H1 (cell line): ENCODE results near the gene TMED10.

Source experiments
- ASH2L ChIP-seq: fragments of 200-600, 300-600 bp; sonication (generic); IDR thresholded peaks from one replicate; pipeline ENCODE4 v1.7.1; 2017; ENCODE audit warnings: low read length
- BRCA1 ChIP-seq: IDR thresholded peaks from 2 replicates; pipeline ENCODE4 v1.6.1; 2012; ENCODE audit warnings: low read depth, low read length, improper control_type of control experiment
- CEBPB ChIP-seq: IDR thresholded peaks from 2 replicates; pipeline ENCODE4 v1.6.1; 2012; ENCODE audit warnings: low read depth, low read length
- CREB1 ChIP-seq: IDR thresholded peaks from 2 replicates; pipeline ENCODE4 v1.6.1; 2012; ENCODE audit warnings: inconsistent platforms
- EZH2 ChIP-seq: fragments of 200-600 bp; sonication (generic); IDR thresholded peaks from 2 replicates; pipeline ENCODE4 v1.7.1; 2012; ENCODE audit warnings: low read depth, mild to moderate bottlenecking, moderate library complexity, low read length, inconsistent platforms; ENCODE audit not compliant: severe bottlenecking
- JUND ChIP-seq: IDR thresholded peaks from 2 replicates; pipeline ENCODE4 v1.6.1; 2011; ENCODE audit warnings: mild to moderate bottlenecking, improper control_type of control experiment, low read length
- KDM1A ChIP-seq: fragments of 200-600, 300-600 bp; sonication (generic); IDR thresholded peaks from 2 replicates; pipeline ENCODE4 v1.7.1; 2016; ENCODE audit warnings: mild to moderate bottlenecking, low read length, borderline replicate concordance
- POU5F1 ChIP-seq: IDR thresholded peaks from 2 replicates; pipeline ENCODE4 v1.6.1; 2011; ENCODE audit warnings: low read depth, mild to moderate bottlenecking, low read length, moderate library complexity
- SIN3A ChIP-seq, 2 experiments: IDR thresholded peaks in 1 of 2; conservative IDR thresholded peaks in 1 of 2; 2 replicates each; pipeline ENCODE4 v1.6.1; 2011 to 2012; ENCODE audit warnings: low read length in 2 of 2, improper control_type of control experiment in 1 of 2, low read depth in 1 of 2, mild to moderate bottlenecking in 1 of 2
- YY1 ChIP-seq: IDR thresholded peaks from 2 replicates; pipeline ENCODE4 v1.6.1; 2011; ENCODE audit warnings: low read depth, mild to moderate bottlenecking, low read length
- ZNF274 ChIP-seq: IDR thresholded peaks from 2 replicates; pipeline ENCODE4 v1.7.0; 2012; ENCODE audit warnings: low read length, borderline replicate concordance; ENCODE audit errors: extremely low read depth
- TF ChIP-seq, protein P1 (sequence below), 3 experiments: IDR thresholded peaks; 1 replicate in 2 of 3; 2 replicates in 1 of 3; pipeline versions ENCODE4 v1.5.1 to v1.6.1; 2011; ENCODE audit warnings: low read length in 3 of 3, mild to moderate bottlenecking in 3 of 3, inconsistent platforms in 2 of 3, low read depth in 1 of 3, moderate library complexity in 1 of 3; ENCODE audit not compliant: insufficient read depth in 1 of 3; ENCODE audit errors: control extremely low read depth in 1 of 3
- TF ChIP-seq, protein P2 (sequence below): IDR thresholded peaks from 2 replicates; pipeline ENCODE4 v1.6.1; 2012; ENCODE audit warnings: low read length, inconsistent platforms
- TF ChIP-seq, protein P3 (sequence below): IDR thresholded peaks from 2 replicates; pipeline ENCODE4 v1.6.1; 2011; ENCODE audit warnings: low read length, improper control_type of control experiment

DNA sequence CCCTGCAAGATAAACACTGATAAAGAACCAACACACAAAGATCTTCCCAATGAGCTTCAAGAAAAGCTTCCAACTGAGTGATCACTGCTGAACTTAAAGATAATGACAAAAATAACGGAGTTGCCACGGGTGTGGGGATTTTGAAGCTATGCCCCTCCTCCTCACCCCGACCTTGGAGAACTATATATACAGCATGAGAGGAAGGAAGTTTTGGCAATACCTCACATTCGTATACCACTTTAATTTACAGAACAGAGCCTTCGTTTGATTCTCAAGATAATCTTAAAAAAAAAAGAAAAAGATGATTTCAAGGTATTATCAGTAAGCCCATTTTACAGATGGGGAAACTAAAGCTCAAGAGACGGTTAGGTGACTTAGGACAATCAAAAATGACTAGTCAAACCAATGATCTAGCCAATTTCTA lies 50.3 kb downstream of the TMED10 start:
- no peak for TF ChIP-seq BRCA1
- no peak for TF ChIP-seq YY1
- TF ChIP-seq, protein P1, sequence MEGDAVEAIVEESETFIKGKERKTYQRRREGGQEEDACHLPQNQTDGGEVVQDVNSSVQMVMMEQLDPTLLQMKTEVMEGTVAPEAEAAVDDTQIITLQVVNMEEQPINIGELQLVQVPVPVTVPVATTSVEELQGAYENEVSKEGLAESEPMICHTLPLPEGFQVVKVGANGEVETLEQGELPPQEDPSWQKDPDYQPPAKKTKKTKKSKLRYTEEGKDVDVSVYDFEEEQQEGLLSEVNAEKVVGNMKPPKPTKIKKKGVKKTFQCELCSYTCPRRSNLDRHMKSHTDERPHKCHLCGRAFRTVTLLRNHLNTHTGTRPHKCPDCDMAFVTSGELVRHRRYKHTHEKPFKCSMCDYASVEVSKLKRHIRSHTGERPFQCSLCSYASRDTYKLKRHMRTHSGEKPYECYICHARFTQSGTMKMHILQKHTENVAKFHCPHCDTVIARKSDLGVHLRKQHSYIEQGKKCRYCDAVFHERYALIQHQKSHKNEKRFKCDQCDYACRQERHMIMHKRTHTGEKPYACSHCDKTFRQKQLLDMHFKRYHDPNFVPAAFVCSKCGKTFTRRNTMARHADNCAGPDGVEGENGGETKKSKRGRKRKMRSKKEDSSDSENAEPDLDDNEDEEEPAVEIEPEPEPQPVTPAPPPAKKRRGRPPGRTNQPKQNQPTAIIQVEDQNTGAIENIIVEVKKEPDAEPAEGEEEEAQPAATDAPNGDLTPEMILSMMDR (IDR thresholded peaks at IDR 0.05; ENCODE audit: control extremely low read depth in 1 of 3, insufficient read depth in 1 of 3, low read depth in 1 of 3, low read length in 3 of 3), result no peak
- TF ChIP-seq, protein P2, sequence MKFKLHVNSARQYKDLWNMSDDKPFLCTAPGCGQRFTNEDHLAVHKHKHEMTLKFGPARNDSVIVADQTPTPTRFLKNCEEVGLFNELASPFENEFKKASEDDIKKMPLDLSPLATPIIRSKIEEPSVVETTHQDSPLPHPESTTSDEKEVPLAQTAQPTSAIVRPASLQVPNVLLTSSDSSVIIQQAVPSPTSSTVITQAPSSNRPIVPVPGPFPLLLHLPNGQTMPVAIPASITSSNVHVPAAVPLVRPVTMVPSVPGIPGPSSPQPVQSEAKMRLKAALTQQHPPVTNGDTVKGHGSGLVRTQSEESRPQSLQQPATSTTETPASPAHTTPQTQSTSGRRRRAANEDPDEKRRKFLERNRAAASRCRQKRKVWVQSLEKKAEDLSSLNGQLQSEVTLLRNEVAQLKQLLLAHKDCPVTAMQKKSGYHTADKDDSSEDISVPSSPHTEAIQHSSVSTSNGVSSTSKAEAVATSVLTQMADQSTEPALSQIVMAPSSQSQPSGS, result no peak
- TF ChIP-seq EZH2, result no peak
- no peak for TF ChIP-seq JUND
- no peak for TF ChIP-seq ZNF274
- TF ChIP-seq POU5F1, result no peak
- TF ChIP-seq SIN3A (conservative IDR thresholded peaks at IDR 0.05 in 1 of 2, IDR thresholded peaks at IDR 0.05 in 1 of 2; ENCODE audit: low read depth in 1 of 2, low read length in 2 of 2), result no peak
- no peak for TF ChIP-seq CEBPB
- no peak for TF ChIP-seq CREB1
- TF ChIP-seq, protein P3, sequence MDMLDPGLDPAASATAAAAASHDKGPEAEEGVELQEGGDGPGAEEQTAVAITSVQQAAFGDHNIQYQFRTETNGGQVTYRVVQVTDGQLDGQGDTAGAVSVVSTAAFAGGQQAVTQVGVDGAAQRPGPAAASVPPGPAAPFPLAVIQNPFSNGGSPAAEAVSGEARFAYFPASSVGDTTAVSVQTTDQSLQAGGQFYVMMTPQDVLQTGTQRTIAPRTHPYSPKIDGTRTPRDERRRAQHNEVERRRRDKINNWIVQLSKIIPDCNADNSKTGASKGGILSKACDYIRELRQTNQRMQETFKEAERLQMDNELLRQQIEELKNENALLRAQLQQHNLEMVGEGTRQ, result no peak
- TF ChIP-seq KDM1A, result no peak
- TF ChIP-seq ASH2L, result no peak
